HG02623 (cell line): Measurements from ENCODE around the gene GRHL1.
"Not testable (repeated sequence)": the region's sequence is repeated elsewhere in the genome, so short reads cannot be mapped to it uniquely, and the experiment has no call there.

Source experiments
- ATAC-seq: cut with Tn5 transposase; IDR thresholded peaks from one replicate; pipeline ENCODE4 v1.9.1; 2021; ENCODE audit warnings: moderate library complexity; ENCODE audit not compliant: unreplicated experiment

The GRHL1 gene

GRCh38 chr2:10007921-10008808 is 56.7 kb downstream of the GRHL1 start:
- no peak for ATAC-seq

- no peak for ATAC-seq
Observed at GRCh38 chr2:10008809-10009176, 57.3 kb downstream of the GRHL1 start.

GRCh38 chr2:10009271-10009810 is 57.8 kb downstream of the GRHL1 start:
- ATAC-seq: no peak

GRCh38 chr2:10009811-10010781 is 58.6 kb downstream of the GRHL1 start:
- no peak for ATAC-seq

- not testable (repeated sequence) for ATAC-seq
Observed at GRCh38 chr2:10010861-10011605, 59.5 kb downstream of the GRHL1 start.

- not testable (repeated sequence) for ATAC-seq
Observed at GRCh38 chr2:10011606-10012325, 60.3 kb downstream of the GRHL1 start.

GRCh38 chr2:10012366-10012962 is 61.0 kb downstream of the GRHL1 start:
- not testable (repeated sequence) for ATAC-seq

GRCh38 chr2:10012963-10013461 is 61.5 kb downstream of the GRHL1 start:
- no peak for ATAC-seq

- not testable (repeated sequence) for ATAC-seq
Observed at GRCh38 chr2:10013651-10014417, 62.3 kb downstream of the GRHL1 start.

GRCh38 chr2:10014418-10015190 is 63.1 kb downstream of the GRHL1 start:
- ATAC-seq: no peak

GRCh38 chr2:10015376-10015989 is 64.0 kb downstream of the GRHL1 start:
- not testable (repeated sequence) for ATAC-seq

GRCh38 chr2:10016001-10016801 is 64.7 kb downstream of the GRHL1 start:
- no peak for ATAC-seq

GRCh38 chr2:10016802-10017258 is 65.3 kb downstream of the GRHL1 start:
- ATAC-seq: no peak

- no peak for ATAC-seq
Observed at GRCh38 chr2:10017313-10017941, 65.9 kb downstream of the GRHL1 start.

- ATAC-seq: no peak
Observed at GRCh38 chr2:10019174-10019573, 67.7 kb downstream of the GRHL1 start.
